GM21360 (cell line): Measurements from ENCODE around the gene ARHGAP10.

Experiments used
- ATAC-seq: cut with Tn5 transposase; IDR thresholded peaks from one replicate; pipeline ENCODE4 v1.9.1; 2021; ENCODE audit warnings: mild to moderate bottlenecking, moderate library complexity; ENCODE audit not compliant: unreplicated experiment

ARHGAP10 gene

GRCh38 chr4:147944249-147944648, 212.4 kb downstream of the ARHGAP10 start:
- no peak for ATAC-seq

- ATAC-seq, result no peak
Observed at GRCh38 chr4:147944670-147945260, 212.9 kb downstream of the ARHGAP10 start.

DNA sequence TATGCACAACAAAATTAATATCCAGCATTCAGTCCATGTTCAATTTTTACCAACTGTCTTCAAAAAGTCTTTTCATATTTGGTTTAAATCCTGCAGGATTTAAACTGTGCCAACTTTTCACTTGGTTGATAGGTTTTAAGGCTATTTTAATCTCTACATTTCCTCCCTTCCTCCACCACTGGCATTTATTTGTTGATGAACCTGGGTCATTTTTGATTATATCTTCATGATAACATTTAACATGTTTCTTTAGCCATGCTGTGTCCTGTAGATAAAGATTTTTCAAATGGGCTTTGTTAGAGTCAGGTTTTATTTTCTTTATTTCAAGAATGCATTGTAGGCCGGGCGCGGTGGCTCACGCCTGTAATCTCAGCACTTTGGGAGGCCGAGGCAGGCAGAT, 216.4 kb downstream of the ARHGAP10 start:
- ATAC-seq, result no peak

- no peak for ATAC-seq
Observed at GRCh38 chr4:147950261-147950660, 218.4 kb downstream of the ARHGAP10 start.

DNA sequence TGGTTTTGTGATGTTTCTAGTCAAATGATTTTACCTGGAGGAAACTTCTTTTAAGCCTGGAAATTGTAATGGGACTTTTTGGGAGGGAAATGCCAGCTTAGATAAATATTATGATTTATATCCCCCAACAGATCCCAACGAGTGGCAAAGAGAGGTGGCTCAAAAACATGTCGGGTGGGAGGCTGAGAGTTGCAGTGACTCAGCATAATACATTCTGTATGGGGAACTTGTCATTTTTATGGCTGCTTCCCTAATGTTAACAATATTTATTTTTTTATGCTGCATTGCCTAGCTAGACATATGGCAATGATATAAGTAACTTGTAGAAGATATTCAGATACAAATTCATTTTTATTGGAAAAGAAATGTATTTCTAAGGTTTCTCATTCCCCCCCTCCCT, 219.0 kb downstream of the ARHGAP10 start:
- ATAC-seq, result no peak

- no peak for ATAC-seq
Observed at GRCh38 chr4:147954850-147955249, 223.0 kb downstream of the ARHGAP10 start.

- no peak for ATAC-seq
Observed at GRCh38 chr4:147955827-147956558, 224.1 kb downstream of the ARHGAP10 start.

DNA sequence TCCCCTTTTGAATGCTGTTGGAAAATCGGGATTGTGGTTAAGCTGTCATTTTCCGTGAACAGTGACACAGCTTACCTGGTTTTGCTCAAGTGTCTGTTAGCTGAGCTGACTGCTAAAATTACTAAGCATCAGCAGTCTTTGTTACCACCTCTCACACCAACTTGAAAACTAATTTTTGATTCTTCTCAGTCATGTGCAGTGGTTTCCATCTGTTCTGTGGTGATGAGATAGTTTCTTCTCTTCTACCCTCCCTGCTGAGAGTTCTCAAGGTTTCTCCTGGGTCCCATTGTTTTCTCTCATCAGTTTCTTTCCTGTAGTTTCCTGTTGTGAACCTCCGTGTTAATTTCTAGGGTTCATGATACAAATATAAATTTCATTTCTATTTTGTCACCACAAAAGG, 225.6 kb downstream of the ARHGAP10 start:
- ATAC-seq, result no peak

DNA sequence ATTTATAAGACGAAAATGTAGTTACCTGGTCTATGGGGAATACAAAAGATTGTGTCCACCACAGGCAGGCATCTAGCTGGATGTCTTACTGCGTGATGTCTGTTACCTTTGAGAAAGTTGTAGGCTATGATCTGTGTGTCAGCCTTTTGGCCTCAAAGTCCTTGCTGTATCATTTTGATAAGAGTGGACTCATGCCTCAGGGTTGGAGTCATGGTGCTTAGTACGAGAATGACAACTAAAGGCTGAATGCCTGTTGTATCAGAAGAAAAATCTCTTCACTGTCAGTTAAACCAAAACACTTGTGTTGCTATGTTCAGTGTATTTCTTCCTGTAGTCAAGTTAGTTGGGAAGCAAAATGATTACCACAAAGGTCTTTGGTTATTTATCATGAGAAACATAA, 226.2 kb downstream of the ARHGAP10 start:
- ATAC-seq, result no peak

GRCh38 chr4:147958489-147959065, 226.7 kb downstream of the ARHGAP10 start:
- no peak for ATAC-seq

DNA sequence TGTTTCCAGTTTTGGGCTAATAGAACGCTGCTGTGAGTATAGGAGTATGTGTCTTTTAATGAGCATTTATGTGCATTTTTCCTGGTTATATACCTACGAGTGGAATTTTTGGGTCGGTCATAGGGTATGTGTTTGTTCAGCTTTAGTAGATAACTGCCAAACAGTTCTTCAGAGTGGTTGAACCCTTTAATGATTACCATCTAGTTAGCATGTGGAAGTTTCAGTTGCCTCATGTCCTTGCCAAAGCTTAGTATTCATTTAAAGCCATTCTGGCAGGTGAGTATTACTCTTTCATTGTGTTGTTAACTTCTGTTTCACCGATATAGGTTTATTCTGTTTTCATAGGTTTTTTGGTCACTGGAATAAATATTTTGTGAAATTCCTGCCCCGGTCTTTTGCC, 229.1 kb downstream of the ARHGAP10 start:
- ATAC-seq, result no peak

GRCh38 chr4:147963839-147964238, 232.0 kb downstream of the ARHGAP10 start:
- no peak for ATAC-seq

GRCh38 chr4:147964266-147964880, 232.5 kb downstream of the ARHGAP10 start:
- no peak for ATAC-seq

DNA sequence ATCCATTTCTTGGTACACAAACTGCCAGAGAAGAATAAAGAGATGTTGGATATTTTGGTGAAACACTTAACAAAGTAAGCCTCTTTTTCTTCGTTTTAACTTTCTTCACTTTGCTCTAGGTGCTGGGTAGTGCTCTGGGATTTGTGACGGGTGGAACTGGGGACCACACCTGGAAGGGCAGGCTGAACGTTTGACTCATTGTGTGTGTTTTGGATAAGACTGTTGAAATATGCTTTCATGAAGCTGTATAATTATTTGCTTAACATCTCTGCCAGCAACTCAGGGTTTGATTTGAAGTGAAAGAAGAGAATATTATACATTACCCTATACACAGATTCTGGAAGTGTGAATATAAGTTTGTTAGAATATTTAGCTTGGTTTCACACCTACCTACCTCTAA, 233.2 kb downstream of the ARHGAP10 start:
- ATAC-seq, result no peak

DNA sequence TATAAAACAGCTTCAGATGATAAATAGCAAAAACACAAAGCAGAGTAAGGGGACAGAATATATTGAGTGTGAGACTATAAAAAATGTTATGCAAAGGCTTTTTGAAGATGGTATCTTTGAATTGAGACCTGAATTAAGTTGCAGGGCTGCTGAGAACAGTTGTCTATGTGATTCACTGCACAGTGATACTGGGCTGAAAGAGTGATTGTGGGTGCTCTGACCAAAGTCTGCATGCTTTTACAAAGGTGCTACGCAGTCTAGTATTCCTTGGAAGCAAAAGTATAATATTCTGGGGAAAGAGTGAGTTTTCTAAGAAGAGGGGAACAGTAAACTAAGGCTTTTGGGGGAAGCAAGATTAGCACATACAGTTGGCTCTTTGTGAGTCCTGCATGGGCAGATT, 234.0 kb downstream of the ARHGAP10 start:
- no peak for ATAC-seq

GRCh38 chr4:147968641-147969040, 236.8 kb downstream of the ARHGAP10 start:
- ATAC-seq, result no peak

- no peak for ATAC-seq
Observed at GRCh38 chr4:147969573-147970385, 237.9 kb downstream of the ARHGAP10 start.

GRCh38 chr4:147971116-147971515, 239.2 kb downstream of the ARHGAP10 start:
- ATAC-seq, result no peak

- ATAC-seq, result no peak
Observed at GRCh38 chr4:147975325-147975724, 243.4 kb downstream of the ARHGAP10 start.

DNA sequence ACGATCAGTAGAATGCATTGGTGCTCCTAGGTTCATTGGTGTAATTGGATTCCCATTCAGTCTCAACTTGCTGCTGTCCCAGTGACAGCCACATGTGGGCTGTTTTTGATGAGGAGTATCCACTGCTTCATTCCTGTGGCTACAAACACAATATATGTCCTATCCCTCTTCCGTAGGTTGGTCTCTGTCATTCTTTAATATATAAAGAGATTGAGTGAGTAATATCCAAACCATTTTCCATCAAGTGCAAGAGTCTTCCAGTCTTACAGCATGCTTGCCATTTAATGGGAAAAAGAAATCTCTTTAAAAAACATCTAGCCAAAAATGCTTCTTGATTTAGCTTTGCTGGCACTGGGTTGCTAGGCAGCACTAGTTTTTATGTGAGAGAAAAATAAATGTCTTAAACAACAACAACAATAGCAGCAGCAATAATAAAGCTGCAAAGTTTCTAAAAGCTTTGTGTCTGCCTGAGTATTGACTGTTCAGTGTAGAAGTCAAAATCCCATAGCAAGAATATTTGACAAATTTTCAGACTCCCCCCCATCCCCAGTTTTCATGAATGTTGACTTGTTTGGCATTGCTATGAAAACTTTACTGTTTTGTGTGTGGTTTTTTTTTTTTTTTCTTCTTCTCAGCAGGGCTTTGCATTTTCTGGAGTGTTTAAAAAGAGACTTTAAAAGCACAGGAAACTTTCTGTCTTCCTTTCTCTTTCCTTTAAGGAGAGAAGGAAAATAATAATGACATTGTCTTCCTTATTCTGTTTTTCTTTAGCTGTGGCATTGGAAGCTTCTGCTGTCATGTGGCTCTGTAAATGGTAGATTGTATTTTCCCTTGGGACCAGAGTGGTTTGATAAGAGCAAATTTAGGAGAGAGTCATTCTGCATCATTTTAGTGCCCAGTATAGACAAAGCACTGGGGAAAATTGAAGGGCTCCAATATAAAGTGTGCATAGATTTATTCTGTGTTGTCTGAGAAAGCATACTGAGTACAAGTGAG, 244.3 kb downstream of the ARHGAP10 start:
- no peak for ATAC-seq
